CD4-positive, alpha-beta T cell treated with Interleukin-6 for 4 hours (primary cell): ENCODE results near the gene DDX10.

ENCODE experiments used
- DNase-seq: peaks from one replicate; pipeline ENCODE4 v3.0.0-alpha.2; 2020; ENCODE audit warnings: mixed read lengths

DDX10 gene

GRCh38 chr11:108835624-108836023 lies 170.8 kb downstream of the DDX10 start:
- no peak for DNase-seq

- DNase-seq = no peak
These were observed 171.7 kb downstream of the DDX10 start for GRCh38 chr11:108836541-108836940.

DNA sequence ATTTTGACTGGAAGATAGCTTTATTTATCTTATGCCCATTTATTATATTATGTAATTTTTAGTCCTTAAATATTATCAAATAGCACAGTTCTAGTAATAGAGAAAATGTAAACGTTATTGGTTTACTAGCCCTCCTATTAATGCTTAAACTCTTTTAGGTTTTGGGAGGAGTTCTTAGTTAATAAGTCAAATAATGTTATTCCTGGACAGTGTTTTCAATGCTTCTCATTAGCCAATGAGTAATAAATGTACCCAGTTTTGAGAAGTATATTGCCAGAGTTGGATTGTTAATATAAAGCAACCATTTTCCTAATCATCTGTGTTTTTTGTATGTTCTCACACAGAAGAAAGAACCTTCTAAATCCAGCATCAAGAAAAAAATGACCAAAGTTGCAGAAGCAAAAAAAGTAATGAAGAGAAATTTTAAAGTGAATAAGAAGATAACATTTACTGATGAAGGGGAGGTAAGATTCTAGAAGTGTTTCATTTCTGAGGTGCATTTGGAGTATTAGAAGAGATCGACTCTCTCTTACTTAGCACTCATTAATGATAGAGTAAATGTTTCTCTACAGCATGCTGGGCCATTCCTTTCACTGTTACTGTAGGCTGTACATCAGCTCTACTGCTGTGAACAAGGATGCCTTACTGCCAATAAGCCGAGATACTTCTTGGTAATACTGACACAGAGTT lies 173.4 kb downstream of the DDX10 start:
- DNase-seq = no peak

- no peak for DNase-seq
These were observed 173.9 kb downstream of the DDX10 start for GRCh38 chr11:108838792-108839105.

DNA sequence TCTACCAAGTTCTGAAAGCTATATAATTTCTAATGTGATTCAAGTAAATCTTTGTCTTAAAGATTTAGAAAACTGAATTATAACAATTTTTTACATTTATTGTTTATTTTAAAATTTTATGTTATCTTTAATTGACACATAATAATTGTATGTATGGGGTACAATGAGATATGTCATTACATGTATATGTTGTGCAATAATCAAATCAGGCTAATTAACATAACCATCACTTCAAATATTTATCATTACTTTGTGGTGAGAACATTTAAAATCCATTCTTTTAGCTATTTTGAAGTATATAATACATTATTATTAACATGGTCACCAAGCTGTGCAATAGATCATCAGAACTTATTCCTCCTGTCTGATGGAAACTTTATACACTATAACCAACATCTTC lies 181.1 kb downstream of the DDX10 start:
- no peak for DNase-seq

- no peak for DNase-seq
These were observed 182.6 kb downstream of the DDX10 start for GRCh38 chr11:108847298-108847990.

DNA sequence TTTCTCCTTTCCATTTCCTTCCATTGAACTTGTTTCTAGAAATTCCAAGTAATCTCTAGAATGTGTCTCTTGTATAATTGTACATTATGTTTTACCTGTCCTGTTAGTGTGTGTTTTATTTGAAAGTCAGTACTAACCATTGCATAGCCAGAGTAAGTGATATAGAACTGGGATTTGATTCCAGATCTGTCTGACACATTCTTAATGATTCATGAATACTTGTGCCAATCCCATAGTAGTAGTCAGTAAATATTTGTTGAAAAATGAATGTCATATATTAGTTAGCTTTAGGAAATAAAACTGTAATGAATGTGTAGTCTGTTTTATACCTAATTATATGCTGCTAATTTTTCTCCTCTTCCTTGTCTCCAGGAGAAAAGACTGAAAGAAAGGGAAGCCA lies 186.9 kb downstream of the DDX10 start:
- DNase-seq = no peak

DNA sequence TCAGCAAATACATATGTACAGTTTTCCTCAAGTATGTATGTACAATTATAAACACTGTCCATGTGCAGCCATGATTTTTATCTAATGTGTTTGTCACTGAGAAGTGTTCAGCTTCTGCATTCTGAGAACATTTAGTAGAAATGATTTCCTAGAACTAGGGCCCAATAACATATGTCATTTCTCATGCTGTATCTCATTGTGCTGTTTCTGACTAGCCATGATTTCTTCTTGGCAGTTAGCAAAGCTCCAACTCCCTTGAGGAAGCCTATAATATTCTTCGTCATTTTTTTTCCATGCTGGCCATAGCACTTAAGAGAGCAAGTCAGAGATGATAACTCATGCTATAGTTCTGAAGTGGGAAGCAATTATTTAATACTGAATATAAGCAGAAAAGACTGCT lies 187.8 kb downstream of the DDX10 start:
- no peak for DNase-seq

- no peak for DNase-seq
These were observed 188.3 kb downstream of the DDX10 start for GRCh38 chr11:108853151-108853550.

DNA sequence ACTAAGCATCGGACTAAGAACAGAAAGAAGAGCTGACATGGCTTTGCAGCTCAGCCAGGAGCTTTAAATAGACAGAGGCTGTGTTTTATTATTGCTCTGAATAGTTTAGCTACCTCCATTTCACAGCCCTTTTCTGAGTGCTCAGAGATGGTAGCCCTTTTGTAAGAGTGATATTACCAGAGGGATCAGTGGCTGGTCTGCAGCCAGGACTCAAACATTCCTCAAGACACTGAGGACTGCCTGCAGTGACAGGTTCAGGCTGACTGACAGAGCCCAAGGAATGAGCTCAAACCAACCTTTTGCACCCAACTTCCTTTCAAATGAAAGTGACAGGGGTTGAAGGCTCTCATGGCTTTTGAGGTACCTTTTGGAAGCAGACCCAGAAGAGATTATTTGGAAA lies 189.0 kb downstream of the DDX10 start:
- peak; percentile 9 for DNase-seq

DNA sequence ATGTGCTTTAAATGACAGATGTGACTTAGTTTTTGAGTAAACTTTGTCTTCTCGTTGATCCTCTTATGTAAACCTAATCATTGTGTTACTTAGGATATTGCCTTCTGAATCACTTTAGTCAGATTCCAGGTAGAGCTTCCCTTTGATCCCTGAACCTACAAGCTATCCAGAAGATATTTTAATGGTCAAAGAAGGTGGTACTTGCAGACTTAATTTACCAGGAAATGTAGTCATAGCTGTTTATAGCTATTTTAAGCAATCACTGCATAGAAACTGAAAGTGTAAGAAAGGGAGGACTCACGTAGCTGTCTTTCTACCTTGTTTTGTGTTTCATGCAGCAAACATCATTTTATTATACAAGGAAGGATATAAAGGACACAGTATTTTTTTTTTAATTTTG lies 189.5 kb downstream of the DDX10 start:
- DNase-seq = no peak

- no peak for DNase-seq
These were observed 192.5 kb downstream of the DDX10 start for GRCh38 chr11:108857382-108857781.

- DNase-seq = no peak
These were observed 193.8 kb downstream of the DDX10 start for GRCh38 chr11:108858622-108859021.

DNA sequence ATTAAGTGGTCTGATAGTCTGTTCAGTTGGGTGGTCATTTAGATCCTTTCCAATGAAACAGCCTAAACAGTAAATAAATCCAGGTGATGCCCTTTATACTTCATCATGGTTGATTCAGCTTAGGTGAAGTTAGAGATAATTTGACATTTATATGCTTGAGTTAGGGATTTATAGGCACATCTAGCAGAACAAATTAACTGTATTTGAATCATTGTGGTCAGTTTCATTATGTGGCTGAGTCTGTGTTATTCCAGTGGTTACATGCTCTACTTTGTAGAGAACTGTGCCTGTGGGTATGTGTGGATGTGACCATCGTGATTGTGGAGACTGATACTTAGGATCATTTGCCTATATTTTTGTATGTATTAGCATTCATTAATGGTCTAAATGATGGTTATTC lies 194.6 kb downstream of the DDX10 start:
- no peak for DNase-seq

DNA sequence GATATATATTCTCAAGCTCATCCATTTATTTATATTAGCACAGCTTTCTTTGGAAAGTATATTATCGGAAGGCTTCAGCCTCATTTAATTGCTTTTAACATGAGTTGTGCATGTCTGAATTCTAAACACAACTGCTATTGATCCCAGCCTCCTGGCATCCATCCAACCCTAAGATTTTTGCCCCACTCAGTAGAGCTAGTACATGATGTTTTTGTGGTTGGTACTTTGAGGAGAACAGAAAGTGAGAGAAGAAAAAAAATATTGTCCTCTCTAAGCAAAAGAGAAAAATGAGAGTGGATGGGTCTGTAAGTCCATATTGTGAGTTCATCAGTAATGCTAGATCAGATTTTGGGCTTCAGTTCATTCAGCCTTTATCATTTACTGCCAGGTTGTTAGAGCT lies 198.7 kb downstream of the DDX10 start:
- no peak for DNase-seq

DNA sequence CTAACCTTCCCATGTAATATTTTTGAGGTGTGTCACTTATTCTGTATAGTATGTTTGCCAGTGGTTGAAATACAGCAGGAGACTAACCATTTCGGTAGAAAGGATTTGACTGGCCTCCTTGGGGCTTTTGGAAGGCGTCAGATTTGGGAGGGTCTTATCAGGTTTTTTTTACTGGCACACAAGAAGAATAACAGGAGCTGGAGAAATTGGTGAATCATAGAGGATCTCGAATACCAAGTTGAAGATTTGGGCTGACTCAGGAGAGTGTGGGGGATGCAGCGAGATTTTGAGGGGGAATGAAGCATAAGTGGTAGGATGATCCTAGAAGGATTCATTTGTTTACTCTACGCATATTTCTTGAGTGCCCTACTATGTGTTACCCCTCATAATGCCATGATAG lies 200.5 kb downstream of the DDX10 start:
- no peak for DNase-seq

GRCh38 chr11:108866781-108867180 lies 201.9 kb downstream of the DDX10 start:
- no peak for DNase-seq

- DNase-seq = no peak
These were observed 205.6 kb downstream of the DDX10 start for GRCh38 chr11:108870373-108871020.

- peak; percentile 15 for DNase-seq
These were observed 206.3 kb downstream of the DDX10 start for GRCh38 chr11:108871152-108871551.

DNA sequence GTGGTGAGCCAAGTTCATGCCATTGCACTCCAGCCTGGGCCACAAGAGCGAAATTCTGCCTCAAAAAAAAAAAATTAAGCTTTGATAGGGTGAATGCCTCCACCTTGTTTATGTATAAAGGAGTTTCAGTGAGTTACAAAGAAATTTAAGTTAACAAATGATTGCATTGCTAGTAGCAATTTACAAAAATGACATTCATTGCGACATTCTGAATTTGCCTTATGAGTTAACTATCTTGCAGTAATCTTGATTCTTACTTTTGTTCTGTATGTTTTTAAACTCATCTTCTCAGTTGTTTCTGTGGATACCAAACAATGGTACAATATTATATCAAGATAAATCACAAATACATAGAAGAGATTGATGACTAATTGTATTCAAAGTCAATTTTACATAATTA lies 207.0 kb downstream of the DDX10 start:
- no peak for DNase-seq

DNA sequence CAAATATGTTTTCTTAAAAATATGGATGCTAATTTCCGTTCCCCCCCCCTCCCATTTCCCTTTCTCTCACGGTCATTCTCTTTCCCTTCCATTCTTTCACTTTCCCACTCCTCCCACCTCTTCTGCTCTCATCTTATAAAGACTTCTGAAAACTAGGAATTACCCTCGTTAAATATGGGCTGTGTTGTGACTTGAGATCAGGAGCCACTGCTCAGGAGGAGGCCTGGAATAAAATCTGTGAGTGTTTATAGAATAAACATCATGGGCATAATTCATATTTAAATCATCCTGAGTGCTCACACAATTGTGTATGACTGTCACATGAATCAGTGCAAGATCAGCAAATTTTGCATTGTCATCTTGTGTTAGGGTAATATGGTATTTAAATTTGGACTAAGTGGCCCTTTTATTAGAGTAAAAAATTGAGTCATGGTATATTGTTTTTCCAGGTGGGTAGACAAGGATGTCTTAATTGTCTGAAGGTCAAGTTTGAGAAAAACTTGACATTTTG lies 208.0 kb downstream of the DDX10 start:
- DNase-seq = no peak

DNA sequence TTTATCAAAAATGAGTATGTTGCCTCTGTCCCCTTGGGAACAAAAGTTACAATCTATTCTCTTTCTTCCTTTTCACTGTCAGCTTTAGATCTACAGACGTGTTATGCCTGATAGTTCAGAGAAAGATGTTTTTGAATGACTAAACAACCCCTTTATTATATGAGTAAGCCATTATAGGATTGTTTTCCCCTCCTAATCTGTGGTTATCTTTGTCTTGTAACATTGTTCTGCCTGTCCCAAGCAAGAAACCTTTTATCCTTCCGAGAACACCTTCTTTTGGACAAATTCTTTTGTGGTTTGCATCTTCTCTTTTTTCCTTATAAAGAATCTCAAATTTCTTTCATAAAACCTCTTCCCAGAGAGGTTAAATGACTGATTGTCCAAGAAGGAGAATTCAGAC lies 208.4 kb downstream of the DDX10 start:
- no peak for DNase-seq

DNA sequence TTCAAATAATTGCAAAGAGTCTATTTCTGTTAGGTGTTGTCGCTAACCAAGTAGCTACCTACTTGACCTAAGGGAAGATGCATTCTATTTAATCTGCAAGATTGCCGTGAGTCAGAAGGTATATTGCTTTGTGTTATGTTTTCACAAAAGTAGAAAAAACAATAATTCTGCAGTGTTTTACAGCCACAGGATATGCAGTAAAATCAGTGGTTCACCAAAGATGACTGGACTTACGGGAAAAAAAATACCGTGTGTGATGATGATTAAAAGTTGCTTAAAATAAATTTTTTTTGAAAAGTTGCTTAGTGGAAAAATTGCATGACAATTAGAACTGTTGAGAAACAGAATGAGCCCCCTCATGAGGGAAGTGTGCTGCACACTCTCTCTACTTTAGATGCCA lies 209.1 kb downstream of the DDX10 start:
- no peak for DNase-seq

- no peak for DNase-seq
These were observed 210.3 kb downstream of the DDX10 start for GRCh38 chr11:108875134-108875533.
